Keratinocyte (primary cell): Measurements from ENCODE around the gene DCHS1. TPM values are rescaled to one million over a fixed set of nuclear protein-coding genes. Genes with fewer than 3 reads are reported as not detected.

Source experiments
- DNase-seq: peaks from one replicate; pipeline ENCODE4 v3.0.0-alpha.2; 2011; ENCODE audit warnings: low read depth, missing footprints, low spot score
- FAIRE-seq: peaks from 2 replicates; lab custom pipeline; 2011; peaks lifted over from hg19 to GRCh38; lab: Jason Lieb, UNC
- H2AFZ ChIP-seq: 2 replicates; pipeline ENCODE4 v1.6.0; 2012; ENCODE audit warnings: low read length, control low read depth, inconsistent platforms; ENCODE audit not compliant: control insufficient read depth
- H3K27ac ChIP-seq: 2 replicates; pipeline ENCODE4 v1.5.1; 2011; ENCODE audit warnings: low read length; ENCODE audit not compliant: control insufficient read depth, insufficient read depth
- H3K27me3 ChIP-seq: 3 replicates; pipeline ENCODE4 v1.6.0; 2011; ENCODE audit warnings: low read length; ENCODE audit not compliant: control insufficient read depth, insufficient read depth; ENCODE audit errors: extremely low read depth
- H3K36me3 ChIP-seq, 2 experiments: 2 replicates in 1 of 2; 3 replicates in 1 of 2; pipeline ENCODE4 v1.5.1; 2011; ENCODE audit warnings: low read length in 2 of 2, mild to moderate bottlenecking in 1 of 2; ENCODE audit not compliant: control insufficient read depth in 2 of 2, insufficient read depth in 2 of 2; ENCODE audit errors: extremely low read depth in 1 of 2
- H3K4me1 ChIP-seq: 3 replicates; pipeline ENCODE4 v1.5.1; 2011; ENCODE audit warnings: low read length; ENCODE audit not compliant: control insufficient read depth, insufficient read depth; ENCODE audit errors: extremely low read depth
- H3K4me2 ChIP-seq: 3 replicates; pipeline ENCODE4 v1.6.0; 2011; ENCODE audit warnings: low read depth, low read length; ENCODE audit not compliant: control insufficient read depth, insufficient read depth; ENCODE audit errors: extremely low read depth
- H3K4me3 ChIP-seq, 3 experiments: fragments of 200-600 bp in 1 of 3; sonication (generic) in 1 of 3; 2 replicates in 2 of 3; 3 replicates in 1 of 3; pipeline ENCODE4 v1.5.1; 2011 to 2016; ENCODE audit warnings: low read length in 3 of 3, mild to moderate bottlenecking in 3 of 3, control low read depth in 2 of 3, inconsistent platforms in 1 of 3, low read depth in 1 of 3, mixed read lengths in 1 of 3, mixed run types in 1 of 3, moderate library complexity in 1 of 3; ENCODE audit not compliant: control insufficient read depth in 2 of 3, insufficient read depth in 2 of 3; ENCODE audit errors: extremely low read depth in 1 of 3
- H3K79me2 ChIP-seq: 2 replicates; pipeline ENCODE4 v1.6.0; 2012; ENCODE audit warnings: low read length; ENCODE audit not compliant: control insufficient read depth, insufficient read depth
- H3K9ac ChIP-seq: 3 replicates; pipeline ENCODE4 v1.6.0; 2011; ENCODE audit warnings: low read length; ENCODE audit not compliant: control insufficient read depth, insufficient read depth; ENCODE audit errors: extremely low read depth
- H3K9me1 ChIP-seq: 3 replicates; pipeline ENCODE4 v1.6.0; 2011; ENCODE audit warnings: low read length; ENCODE audit not compliant: control insufficient read depth, insufficient read depth; ENCODE audit errors: extremely low read depth
- H3K9me3 ChIP-seq: 2 replicates; pipeline ENCODE4 v1.5.1; 2012; ENCODE audit warnings: low read depth, low read length; ENCODE audit not compliant: control insufficient read depth
- H4K20me1 ChIP-seq: 3 replicates; pipeline ENCODE4 v1.6.0; 2011; ENCODE audit warnings: low read length; ENCODE audit not compliant: control insufficient read depth, insufficient read depth; ENCODE audit errors: extremely low read depth
- EZH2 ChIP-seq: IDR thresholded peaks from one replicate; pipeline ENCODE4 v1.6.1; 2012; ENCODE audit warnings: inconsistent platforms, mild to moderate bottlenecking, low read length, moderate library complexity
- dilution Hi-C: fragments of 300-500 bp; cut with MboI; formaldehyde crosslinking; loops from one replicate; pipeline ENCODE4 v1.7.0; 2020; ENCODE audit warnings: low sequenced_read_pairs; ENCODE audit not compliant: extremely low pct_ligation_motif_present
- polyA plus RNA-seq, 5 experiments: library from polyadenylated mRNA; depleted of rRNA in 3 of 5; stranded (reverse) in 3 of 5; stranded (forward) in 1 of 5; unstranded in 1 of 5; fragments of >200 nt; gene quantifications; 1 replicate in 1 of 5; 2 replicates in 3 of 5; 3 replicates in 1 of 5; pipeline versions ENCODE4 v1.2.1 to v1.2.3, GENCODE V29; 2011 to 2012; ENCODE audit warnings: missing spikeins in 2 of 5, low read depth in 1 of 5, low replicate concordance in 1 of 5
- TF ChIP-seq, protein P1 (sequence below), 3 experiments: IDR thresholded peaks in 1 of 3; conservative IDR thresholded peaks in 1 of 3; optimal IDR thresholded peaks in 1 of 3; 2 replicates in 2 of 3; 3 replicates in 1 of 3; pipeline versions ENCODE3 to v1.5.1; 2011; ENCODE audit warnings: low read length in 3 of 3, mild to moderate bottlenecking in 3 of 3, moderate library complexity in 2 of 3, control low read depth in 1 of 3, inconsistent platforms in 1 of 3; ENCODE audit not compliant: insufficient read depth in 2 of 3; ENCODE audit errors: extremely low read depth in 1 of 3

Gene DCHS1
- polyA plus RNA-seq, 1 donor (not counting 4 experiments of a cell fraction or from before 2014, with no cell fraction given): 0.03 TPM

DNA sequence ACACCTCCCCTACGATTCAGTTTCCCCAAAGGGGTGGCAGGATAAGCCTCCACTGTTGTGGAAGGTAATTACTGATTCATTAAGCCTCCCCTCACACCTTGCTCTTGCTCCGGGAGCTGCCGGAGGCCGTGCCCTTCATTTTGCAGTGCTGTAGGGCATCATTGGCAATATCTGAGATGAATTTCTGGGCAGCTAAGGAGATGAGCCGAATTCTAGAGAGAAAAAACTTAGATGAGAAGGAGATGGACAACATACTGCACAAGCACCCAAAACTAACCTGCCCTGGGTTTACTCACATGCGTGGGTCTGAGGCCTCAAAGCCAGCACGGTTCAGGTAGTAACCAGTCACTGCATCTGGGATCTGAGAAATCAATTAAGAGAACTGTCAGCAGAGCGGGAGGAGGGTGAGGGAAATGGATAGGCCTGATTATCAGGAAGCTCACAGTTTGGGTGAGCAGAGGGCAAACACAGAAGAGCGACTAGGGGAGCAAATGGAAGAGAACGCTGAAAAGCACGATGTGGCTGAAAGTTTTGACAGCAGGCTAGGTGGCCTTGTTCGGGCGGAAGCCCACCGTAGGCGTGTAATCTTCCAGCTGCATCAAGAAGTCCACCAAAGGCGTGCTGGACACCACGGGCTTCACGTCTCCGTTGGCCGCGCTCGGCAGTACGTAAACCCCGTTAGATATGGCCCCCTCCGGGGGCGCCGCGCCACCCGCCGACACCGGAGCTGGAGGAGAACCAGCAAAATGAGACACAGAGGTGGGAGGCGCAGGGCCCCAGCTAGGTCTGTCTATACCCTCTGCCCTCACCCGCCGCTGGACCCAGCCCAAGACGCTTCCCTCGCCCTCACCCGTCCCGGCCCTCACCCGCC lies 44.3 kb downstream of the DCHS1 start:
- dilution Hi-C loops: no loop called here
- H3K9ac ChIP-seq: peak overlapping the region; percentile 84
- H3K9me1 ChIP-seq: no peaks in the 10 kb centered on the region
- no peak for FAIRE-seq
- H3K4me3 ChIP-seq: peak overlapping the region; percentile 70 to 83 (median 73)
- H3K4me2 ChIP-seq: peak overlapping the region; percentile 81
- H3K79me2 ChIP-seq: peaks cover 34% of the 10 kb centered on the region
- H3K9me3 ChIP-seq: no peaks in the 10 kb centered on the region
- peaks cover 42 to 54% of the 10 kb centered on the region in 2 experiments for H3K36me3 ChIP-seq
- no peak for DNase-seq
- no peak for TF ChIP-seq EZH2
- TF ChIP-seq, protein P1, sequence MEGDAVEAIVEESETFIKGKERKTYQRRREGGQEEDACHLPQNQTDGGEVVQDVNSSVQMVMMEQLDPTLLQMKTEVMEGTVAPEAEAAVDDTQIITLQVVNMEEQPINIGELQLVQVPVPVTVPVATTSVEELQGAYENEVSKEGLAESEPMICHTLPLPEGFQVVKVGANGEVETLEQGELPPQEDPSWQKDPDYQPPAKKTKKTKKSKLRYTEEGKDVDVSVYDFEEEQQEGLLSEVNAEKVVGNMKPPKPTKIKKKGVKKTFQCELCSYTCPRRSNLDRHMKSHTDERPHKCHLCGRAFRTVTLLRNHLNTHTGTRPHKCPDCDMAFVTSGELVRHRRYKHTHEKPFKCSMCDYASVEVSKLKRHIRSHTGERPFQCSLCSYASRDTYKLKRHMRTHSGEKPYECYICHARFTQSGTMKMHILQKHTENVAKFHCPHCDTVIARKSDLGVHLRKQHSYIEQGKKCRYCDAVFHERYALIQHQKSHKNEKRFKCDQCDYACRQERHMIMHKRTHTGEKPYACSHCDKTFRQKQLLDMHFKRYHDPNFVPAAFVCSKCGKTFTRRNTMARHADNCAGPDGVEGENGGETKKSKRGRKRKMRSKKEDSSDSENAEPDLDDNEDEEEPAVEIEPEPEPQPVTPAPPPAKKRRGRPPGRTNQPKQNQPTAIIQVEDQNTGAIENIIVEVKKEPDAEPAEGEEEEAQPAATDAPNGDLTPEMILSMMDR (optimal IDR thresholded peaks at IDR 0.05 in 1 of 3, IDR thresholded peaks at IDR 0.05 in 1 of 3, conservative IDR thresholded peaks at IDR 0.05 in 1 of 3; ENCODE audit: extremely low read depth in 1 of 3, insufficient read depth in 2 of 3, low read length in 3 of 3): no peak
- H3K27me3 ChIP-seq: no peaks in the 10 kb centered on the region
- no peaks in the 10 kb centered on the region for H4K20me1 ChIP-seq
- H3K27ac ChIP-seq: peak overlapping the region; percentile 56
- H2AFZ ChIP-seq: no peak overlapping the region
- H3K4me1 ChIP-seq: peaks cover 28% of the 10 kb centered on the region

GRCh38 chr11:6610591-6610990 lies 45.0 kb downstream of the DCHS1 start:
- H3K4me1 ChIP-seq: peaks cover 34% of the 10 kb centered on the region
- no peak overlapping the region for H3K9ac ChIP-seq
- H3K9me1 ChIP-seq: no peaks in the 10 kb centered on the region
- DNase-seq (no peak), FAIRE-seq (no peak)
- H3K27ac ChIP-seq: no peak overlapping the region
- H4K20me1 ChIP-seq: no peaks in the 10 kb centered on the region
- H3K36me3 ChIP-seq: peaks cover 36 to 48% of the 10 kb centered on the region in 2 experiments
- no peak overlapping the region for H2AFZ ChIP-seq
- H3K79me2 ChIP-seq: peaks cover 40% of the 10 kb centered on the region
- H3K9me3 ChIP-seq: no peaks in the 10 kb centered on the region
- H3K4me3 ChIP-seq: peak overlapping the region in 1 of 3 experiments; percentile 83
- H3K27me3 ChIP-seq: no peaks in the 10 kb centered on the region
- TF ChIP-seq, protein P1 (optimal IDR thresholded peaks at IDR 0.05 in 1 of 3, IDR thresholded peaks at IDR 0.05 in 1 of 3, conservative IDR thresholded peaks at IDR 0.05 in 1 of 3; ENCODE audit: extremely low read depth in 1 of 3, insufficient read depth in 2 of 3, low read length in 3 of 3): no peak
- TF ChIP-seq EZH2: no peak
- dilution Hi-C loops: no loop called here
- peak overlapping the region; percentile 81 for H3K4me2 ChIP-seq
